ENCODE data around the gene PTPMT1.
"Not testable (repeated sequence)": the region's sequence is repeated elsewhere in the genome, so short reads cannot be mapped to it uniquely, and the experiment has no call there.

PTPMT1 gene

GRCh38 chr11:47565340-47566148, at the start of gene PTPMT1:
TSS of gene PTPMT1 (plus strand) at chr11:47565599. CDS start at chr11:47565623, 24 bp downstream.
- peak; percentile 68 for DNase-seq

GRCh38 chr11:47516155-47516554, 49.2 kb upstream of the PTPMT1 start:
- DNase-seq, result no peak

GRCh38 chr11:47516984-47517853, 48.2 kb upstream of the PTPMT1 start:
- no peak for DNase-seq

- no peak for DNase-seq
These were observed 47.0 kb upstream of the PTPMT1 start for GRCh38 chr11:47518212-47518964.

GRCh38 chr11:47523490-47524225, 41.7 kb upstream of the PTPMT1 start:
- DNase-seq, result peak; percentile 43

GRCh38 chr11:47524291-47524874, 41.0 kb upstream of the PTPMT1 start:
- no peak for DNase-seq

- not testable (repeated sequence) for DNase-seq
These were observed 39.4 kb upstream of the PTPMT1 start for GRCh38 chr11:47526032-47526431.

GRCh38 chr11:47527186-47527585, 38.2 kb upstream of the PTPMT1 start:
- DNase-seq, result no peak

- no peak for DNase-seq
These were observed 35.4 kb upstream of the PTPMT1 start for GRCh38 chr11:47529951-47530350.

- DNase-seq, result not testable (repeated sequence)
These were observed 34.7 kb upstream of the PTPMT1 start for GRCh38 chr11:47530721-47531120.

- no peak for DNase-seq
These were observed 33.7 kb upstream of the PTPMT1 start for GRCh38 chr11:47531666-47532065.

GRCh38 chr11:47532597-47533213, 32.7 kb upstream of the PTPMT1 start:
- DNase-seq, result no peak

- no peak for DNase-seq
These were observed 31.7 kb upstream of the PTPMT1 start for GRCh38 chr11:47533690-47534151.

GRCh38 chr11:47534704-47535251, 30.6 kb upstream of the PTPMT1 start:
- DNase-seq, result no peak

- DNase-seq, result no peak
These were observed 28.5 kb upstream of the PTPMT1 start for GRCh38 chr11:47536915-47537314.

- no peak for DNase-seq
These were observed 26.4 kb upstream of the PTPMT1 start for GRCh38 chr11:47538741-47539565.

GRCh38 chr11:47539681-47540039, 25.7 kb upstream of the PTPMT1 start:
- DNase-seq, result no peak

- DNase-seq, result no peak
These were observed 24.3 kb upstream of the PTPMT1 start for GRCh38 chr11:47541070-47541469.

- no peak for DNase-seq
These were observed 20.1 kb upstream of the PTPMT1 start for GRCh38 chr11:47545298-47545697.

- DNase-seq, result not testable (repeated sequence)
These were observed 19.1 kb upstream of the PTPMT1 start for GRCh38 chr11:47546274-47546673.

Measured in NCI-H226 (cell line).